NB4 (cell line): ENCODE measurements around the gene ASAP2.

Experiments used
- MYC ChIP-seq: IDR thresholded peaks from 2 replicates; pipeline ENCODE4 v1.6.1; 2011; ENCODE audit warnings: low read depth, low read length
- POLR2A ChIP-seq: IDR thresholded peaks from 2 replicates; pipeline ENCODE4 v1.6.1; 2011; ENCODE audit warnings: mild to moderate bottlenecking; ENCODE audit not compliant: insufficient read length; ENCODE audit errors: extremely low read depth
- TF ChIP-seq, protein P1 (sequence below): IDR thresholded peaks from one replicate; pipeline ENCODE4 v1.5.1; 2012; ENCODE audit warnings: low read depth, low read length

- TF ChIP-seq, protein P1, sequence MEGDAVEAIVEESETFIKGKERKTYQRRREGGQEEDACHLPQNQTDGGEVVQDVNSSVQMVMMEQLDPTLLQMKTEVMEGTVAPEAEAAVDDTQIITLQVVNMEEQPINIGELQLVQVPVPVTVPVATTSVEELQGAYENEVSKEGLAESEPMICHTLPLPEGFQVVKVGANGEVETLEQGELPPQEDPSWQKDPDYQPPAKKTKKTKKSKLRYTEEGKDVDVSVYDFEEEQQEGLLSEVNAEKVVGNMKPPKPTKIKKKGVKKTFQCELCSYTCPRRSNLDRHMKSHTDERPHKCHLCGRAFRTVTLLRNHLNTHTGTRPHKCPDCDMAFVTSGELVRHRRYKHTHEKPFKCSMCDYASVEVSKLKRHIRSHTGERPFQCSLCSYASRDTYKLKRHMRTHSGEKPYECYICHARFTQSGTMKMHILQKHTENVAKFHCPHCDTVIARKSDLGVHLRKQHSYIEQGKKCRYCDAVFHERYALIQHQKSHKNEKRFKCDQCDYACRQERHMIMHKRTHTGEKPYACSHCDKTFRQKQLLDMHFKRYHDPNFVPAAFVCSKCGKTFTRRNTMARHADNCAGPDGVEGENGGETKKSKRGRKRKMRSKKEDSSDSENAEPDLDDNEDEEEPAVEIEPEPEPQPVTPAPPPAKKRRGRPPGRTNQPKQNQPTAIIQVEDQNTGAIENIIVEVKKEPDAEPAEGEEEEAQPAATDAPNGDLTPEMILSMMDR: no peak
- TF ChIP-seq POLR2A (no peak), MYC (no peak)
These were observed 128.1 kb downstream of the ASAP2 start for GRCh38 chr2:9334761-9335160.
